ENCODE results near the gene FAF1.
A peak's percentile ranks its signal among the peaks of the same experiment; 100 is the strongest.

Gene FAF1

GRCh38 chr1:50705699-50706098, 254.4 kb downstream of the FAF1 start (continued):
- TF ChIP-seq ZNF558 (tag by site-specific recombination; IDR thresholded peaks at IDR 0.05), result peak; percentile 31; the same call in 1 of the 2 replicates
- no peak for TF ChIP-seq HOXD13 (CRISPR knock-in tag; IDR thresholded peaks at IDR 0.05; ENCODE audit: borderline replicate concordance)
- peak; percentile 84 for TF ChIP-seq OSR2 (tag by site-specific recombination; IDR thresholded peaks at IDR 0.05)
- peak; percentile 14; the same call in 1 of the 2 replicates for TF ChIP-seq ZXDB (tag by site-specific recombination; IDR thresholded peaks at IDR 0.05)
- 0 out of 2 replicates have a peak, but pooled peaks have one; percentile 49 for TF ChIP-seq ZNF843 (tag by site-specific recombination; IDR thresholded peaks at IDR 0.05)
- no peak for TF ChIP-seq ZNF157 (tag by site-specific recombination; IDR thresholded peaks at IDR 0.05)

DNA sequence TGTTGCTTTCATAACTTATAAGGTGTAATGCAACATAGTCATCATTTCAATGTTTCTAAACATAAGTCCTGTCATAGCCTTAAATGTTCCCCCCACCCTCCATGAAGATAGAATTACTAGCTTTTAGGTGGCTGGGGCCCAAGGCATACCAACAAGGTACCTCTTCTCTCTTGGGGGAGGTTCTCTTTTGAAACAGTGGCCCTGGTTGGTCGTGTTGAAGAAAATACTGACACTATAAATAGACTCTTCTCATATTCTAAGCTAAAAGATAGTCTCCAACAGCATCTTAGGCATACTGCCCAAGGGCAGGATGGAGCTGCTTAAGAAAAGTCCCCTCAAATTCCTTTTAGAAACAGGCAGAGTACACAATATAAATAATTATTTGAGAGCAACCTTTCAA, 255.0 kb downstream of the FAF1 start:
- Histone ChIP-seq H3K4me3 (ENCODE audit: low read depth, low read length) (no peak overlapping the region), H3K27ac (ENCODE audit: extremely low read depth, low read depth, low read length) (no peak overlapping the region), H3K9me3 (ENCODE audit: control insufficient read depth, insufficient read depth, low read depth, low read length) (no peaks in the 10 kb centered on the region), H3K4me1 (ENCODE audit: control insufficient read depth, insufficient read depth, low read length) (peaks cover 28% of the 10 kb centered on the region), H3K36me3 (ENCODE audit: control insufficient read depth in 2 of 2, insufficient read depth in 1 of 2, low read length in 2 of 2) (no peaks in the 10 kb centered on the region)
- TF ChIP-seq ZXDB (tag by site-specific recombination; IDR thresholded peaks at IDR 0.05) (no peak), ZNF362 (tag by site-specific recombination; IDR thresholded peaks at IDR 0.05) (no peak), GLI4 (tag by site-specific recombination; IDR thresholded peaks at IDR 0.05) (no peak), ZNF48 (tag by site-specific recombination; IDR thresholded peaks at IDR 0.05) (no peak), ZNF292 (tag by site-specific recombination; IDR thresholded peaks at IDR 0.05; ENCODE audit: borderline replicate concordance, low read depth) (no peak), SP2 (tag by site-specific recombination; IDR thresholded peaks at IDR 0.05) (no peak)
- ChIA-PET CTCF (interaction anchor here (0.6 to 2.0 kb wide), 10 partner anchors 10 to 379 kb away, joined by 3 to 9 read pairs (median 4); no protein-coding TSS in a partner anchor), POLR2A (no interaction called here)

DNA sequence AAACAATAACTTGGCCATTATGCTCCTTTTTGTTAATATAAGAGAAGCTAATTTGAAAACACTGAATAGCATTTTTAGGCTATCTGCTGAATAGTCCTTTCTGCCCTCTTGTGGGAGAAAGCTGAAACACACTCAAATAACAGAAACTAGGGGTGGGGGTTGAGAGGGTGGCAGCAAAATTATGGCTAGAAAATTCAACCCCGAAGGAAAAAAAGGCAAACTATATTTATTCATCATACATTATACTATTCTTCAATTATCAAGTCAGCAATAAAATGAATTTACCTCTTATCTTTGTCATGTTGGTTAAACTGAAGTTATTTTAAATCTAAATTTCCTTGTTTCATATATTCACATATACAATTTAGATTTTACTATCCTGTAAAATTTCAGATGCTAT, 255.9 kb downstream of the FAF1 start:
- peaks cover 31% of the 10 kb centered on the region for H3K4me1 ChIP-seq (ENCODE audit: control insufficient read depth, insufficient read depth, low read length)
- H3K4me3 ChIP-seq (ENCODE audit: low read depth, low read length), result no peak overlapping the region
- H3K9me3 ChIP-seq (ENCODE audit: control insufficient read depth, insufficient read depth, low read depth, low read length), result no peaks in the 10 kb centered on the region
- no peak for TF ChIP-seq ZNF623 (tag by site-specific recombination; IDR thresholded peaks at IDR 0.05)
- 0 out of 2 replicates have a peak, but pooled peaks have one; percentile 50 for TF ChIP-seq ZNF660 (tag by site-specific recombination; IDR thresholded peaks at IDR 0.05)
- 0 out of 2 replicates have a peak, but pooled peaks have one; percentile 29 for TF ChIP-seq PATZ1 (tag by site-specific recombination; IDR thresholded peaks at IDR 0.05)
- peak; percentile 35 for TF ChIP-seq PRDM6 (tag by site-specific recombination; IDR thresholded peaks at IDR 0.05)
- TF ChIP-seq ZNF654 (tag by site-specific recombination; IDR thresholded peaks at IDR 0.05; ENCODE audit: low read depth), result peak; percentile 47
- TF ChIP-seq ZNF426 (tag by site-specific recombination; IDR thresholded peaks at IDR 0.05), result no peak
- H3K27ac ChIP-seq (ENCODE audit: extremely low read depth, low read depth, low read length), result no peak overlapping the region
- POLR2A ChIA-PET, result no interaction called here
- no peaks in the 10 kb centered on the region for H3K36me3 ChIP-seq (ENCODE audit: control insufficient read depth in 2 of 2, insufficient read depth in 1 of 2, low read length in 2 of 2)
- CTCF ChIA-PET, result interaction anchor here (0.7 to 1.4 kb wide), 12 partner anchors 10 to 485 kb away, joined by 3 to 11 read pairs (median 4); no protein-coding TSS in a partner anchor

Data from HEK293 (cell line).